Measurements from ENCODE around the gene CAV2.

The CAV2 gene

DNA sequence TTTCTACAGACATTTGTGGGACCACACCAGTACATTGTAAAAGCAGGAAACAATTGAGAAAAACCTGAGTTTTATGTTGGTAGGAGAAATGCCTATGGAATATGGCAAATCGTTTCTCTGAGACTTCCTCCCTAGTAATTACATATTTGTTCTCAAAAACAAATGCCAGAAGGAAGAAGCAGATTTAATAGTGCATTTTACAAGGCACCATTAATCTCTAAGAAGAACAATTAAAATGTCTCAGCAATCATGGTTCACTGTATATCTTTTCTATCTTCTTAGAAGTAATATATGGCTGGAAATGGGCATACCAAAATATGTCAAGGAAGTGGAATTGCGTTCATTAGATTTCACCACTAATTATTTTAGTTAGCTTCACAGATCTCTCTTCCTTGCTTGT is 38.6 kb downstream of the CAV2 start:
- no peaks in the 10 kb centered on the region for H3F3A ChIP-seq (ENCODE audit: insufficient read depth)
- no peak overlapping the region for H3K4me3 ChIP-seq (ENCODE audit: insufficient read depth, low read length, poor library complexity, severe bottlenecking)
- no peak overlapping the region for H2AFZ ChIP-seq (ENCODE audit: low read depth, low read length, severe bottlenecking)
- no peaks in the 10 kb centered on the region for H3K79me2 ChIP-seq (ENCODE audit: insufficient read depth, low read length)
- no peaks in the 10 kb centered on the region for H4K20me1 ChIP-seq (ENCODE audit: low read depth, low read length)
- no peaks in the 10 kb centered on the region for H3K9me2 ChIP-seq (replicated peaks; ENCODE audit: insufficient read depth, low read length)
- no peaks in the 10 kb centered on the region for H3K27me3 ChIP-seq (ENCODE audit: low read length)
- TF ChIP-seq, protein P1, sequence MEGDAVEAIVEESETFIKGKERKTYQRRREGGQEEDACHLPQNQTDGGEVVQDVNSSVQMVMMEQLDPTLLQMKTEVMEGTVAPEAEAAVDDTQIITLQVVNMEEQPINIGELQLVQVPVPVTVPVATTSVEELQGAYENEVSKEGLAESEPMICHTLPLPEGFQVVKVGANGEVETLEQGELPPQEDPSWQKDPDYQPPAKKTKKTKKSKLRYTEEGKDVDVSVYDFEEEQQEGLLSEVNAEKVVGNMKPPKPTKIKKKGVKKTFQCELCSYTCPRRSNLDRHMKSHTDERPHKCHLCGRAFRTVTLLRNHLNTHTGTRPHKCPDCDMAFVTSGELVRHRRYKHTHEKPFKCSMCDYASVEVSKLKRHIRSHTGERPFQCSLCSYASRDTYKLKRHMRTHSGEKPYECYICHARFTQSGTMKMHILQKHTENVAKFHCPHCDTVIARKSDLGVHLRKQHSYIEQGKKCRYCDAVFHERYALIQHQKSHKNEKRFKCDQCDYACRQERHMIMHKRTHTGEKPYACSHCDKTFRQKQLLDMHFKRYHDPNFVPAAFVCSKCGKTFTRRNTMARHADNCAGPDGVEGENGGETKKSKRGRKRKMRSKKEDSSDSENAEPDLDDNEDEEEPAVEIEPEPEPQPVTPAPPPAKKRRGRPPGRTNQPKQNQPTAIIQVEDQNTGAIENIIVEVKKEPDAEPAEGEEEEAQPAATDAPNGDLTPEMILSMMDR (IDR thresholded peaks at IDR 0.05; ENCODE audit: insufficient read depth, low read length, poor library complexity, severe bottlenecking): no peak
- TF ChIP-seq EZH2phosphoT487 (conservative IDR thresholded peaks at IDR 0.05; ENCODE audit: low read length): no peak
- H3K36me3 ChIP-seq (ENCODE audit: low read length): no peaks in the 10 kb centered on the region
- no peak overlapping the region for H3K9ac ChIP-seq (ENCODE audit: low read length)
- no peak overlapping the region for H3K4me2 ChIP-seq (ENCODE audit: low read depth, low read length, poor library complexity, severe bottlenecking)
- no peaks in the 10 kb centered on the region for H3K9me3 ChIP-seq (ENCODE audit: insufficient read depth, low read length)
- H3K27ac ChIP-seq (ENCODE audit: low read depth, low read length): no peak overlapping the region

DNA sequence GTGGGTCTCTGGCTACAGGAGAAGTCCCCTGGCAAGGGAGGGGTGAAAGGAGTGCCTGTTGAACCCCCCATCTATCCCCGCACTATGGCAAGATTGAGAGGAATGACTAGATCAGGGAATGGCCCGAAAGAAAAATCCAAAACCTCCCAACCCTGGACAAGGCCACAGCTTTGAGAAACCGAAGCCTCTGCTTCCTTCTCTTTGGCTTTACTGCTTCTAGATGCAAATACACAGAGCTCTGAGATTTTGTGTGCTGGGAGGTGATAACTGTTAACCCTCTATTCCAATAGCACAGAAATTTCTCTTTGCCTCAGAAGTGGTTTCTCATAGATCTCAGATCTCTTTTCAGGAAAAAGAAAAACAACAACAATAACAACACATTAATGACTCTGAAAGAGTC is 40.3 kb downstream of the CAV2 start:
- Histone ChIP-seq H3K9me3 (ENCODE audit: insufficient read depth, low read length) (no peaks in the 10 kb centered on the region), H3K4me2 (ENCODE audit: low read depth, low read length, poor library complexity, severe bottlenecking) (no peak overlapping the region), H3K79me2 (ENCODE audit: insufficient read depth, low read length) (no peaks in the 10 kb centered on the region), H3F3A (ENCODE audit: insufficient read depth) (no peaks in the 10 kb centered on the region), H3K36me3 (ENCODE audit: low read length) (no peaks in the 10 kb centered on the region), H4K20me1 (ENCODE audit: low read depth, low read length) (no peaks in the 10 kb centered on the region), H2AFZ (ENCODE audit: low read depth, low read length, severe bottlenecking) (no peak overlapping the region), H3K4me3 (ENCODE audit: insufficient read depth, low read length, poor library complexity, severe bottlenecking) (no peak overlapping the region), H3K9ac (ENCODE audit: low read length) (no peak overlapping the region), H3K9me2 (replicated peaks; ENCODE audit: insufficient read depth, low read length) (no peaks in the 10 kb centered on the region), H3K27me3 (ENCODE audit: low read length) (no peaks in the 10 kb centered on the region), H3K27ac (ENCODE audit: low read depth, low read length) (no peak overlapping the region)
- TF ChIP-seq, protein P1 (IDR thresholded peaks at IDR 0.05; ENCODE audit: insufficient read depth, low read length, poor library complexity, severe bottlenecking): no peak
- no peak for TF ChIP-seq EZH2phosphoT487 (conservative IDR thresholded peaks at IDR 0.05; ENCODE audit: low read length)

DNA sequence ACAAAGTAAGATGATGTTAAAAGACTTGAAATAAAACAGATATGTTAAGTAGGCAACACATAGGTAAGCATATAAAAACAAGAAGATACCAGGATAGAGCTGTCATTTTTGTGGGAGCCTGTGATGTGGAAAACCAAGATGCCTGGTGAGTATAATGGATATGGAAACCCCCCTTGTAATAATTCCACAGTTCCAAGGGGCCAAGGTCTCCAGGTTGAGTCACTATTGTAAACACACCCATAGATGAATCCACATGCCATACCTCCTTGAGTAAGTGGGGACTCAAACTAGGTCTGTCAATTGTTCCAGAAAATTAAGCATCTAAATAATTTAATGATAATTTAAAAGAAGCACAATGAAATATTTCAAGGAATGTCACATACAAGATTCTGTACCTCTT is 41.2 kb downstream of the CAV2 start:
- Histone ChIP-seq H4K20me1 (ENCODE audit: low read depth, low read length) (no peaks in the 10 kb centered on the region), H3K27ac (ENCODE audit: low read depth, low read length) (no peak overlapping the region), H3K9ac (ENCODE audit: low read length) (no peak overlapping the region), H3K79me2 (ENCODE audit: insufficient read depth, low read length) (no peaks in the 10 kb centered on the region), H3K4me2 (ENCODE audit: low read depth, low read length, poor library complexity, severe bottlenecking) (no peak overlapping the region), H3K36me3 (ENCODE audit: low read length) (no peaks in the 10 kb centered on the region), H3K9me3 (ENCODE audit: insufficient read depth, low read length) (no peaks in the 10 kb centered on the region), H3K27me3 (ENCODE audit: low read length) (no peaks in the 10 kb centered on the region), H3K4me3 (ENCODE audit: insufficient read depth, low read length, poor library complexity, severe bottlenecking) (no peak overlapping the region), H2AFZ (ENCODE audit: low read depth, low read length, severe bottlenecking) (no peak overlapping the region), H3K9me2 (replicated peaks; ENCODE audit: insufficient read depth, low read length) (no peaks in the 10 kb centered on the region), H3F3A (ENCODE audit: insufficient read depth) (no peaks in the 10 kb centered on the region)
- TF ChIP-seq, protein P1 (IDR thresholded peaks at IDR 0.05; ENCODE audit: insufficient read depth, low read length, poor library complexity, severe bottlenecking): no peak
- TF ChIP-seq EZH2phosphoT487 (conservative IDR thresholded peaks at IDR 0.05; ENCODE audit: low read length): no peak

Data from SU-DHL-6 (cell line).